HG03175 (cell line): Measurements from ENCODE around the gene TWIST2.

Experiments
- ATAC-seq: cut with Tn5 transposase; IDR thresholded peaks from one replicate; pipeline ENCODE4 v1.9.1; 2021; ENCODE audit warnings: mild to moderate bottlenecking, moderate library complexity; ENCODE audit not compliant: unreplicated experiment

Gene TWIST2

DNA sequence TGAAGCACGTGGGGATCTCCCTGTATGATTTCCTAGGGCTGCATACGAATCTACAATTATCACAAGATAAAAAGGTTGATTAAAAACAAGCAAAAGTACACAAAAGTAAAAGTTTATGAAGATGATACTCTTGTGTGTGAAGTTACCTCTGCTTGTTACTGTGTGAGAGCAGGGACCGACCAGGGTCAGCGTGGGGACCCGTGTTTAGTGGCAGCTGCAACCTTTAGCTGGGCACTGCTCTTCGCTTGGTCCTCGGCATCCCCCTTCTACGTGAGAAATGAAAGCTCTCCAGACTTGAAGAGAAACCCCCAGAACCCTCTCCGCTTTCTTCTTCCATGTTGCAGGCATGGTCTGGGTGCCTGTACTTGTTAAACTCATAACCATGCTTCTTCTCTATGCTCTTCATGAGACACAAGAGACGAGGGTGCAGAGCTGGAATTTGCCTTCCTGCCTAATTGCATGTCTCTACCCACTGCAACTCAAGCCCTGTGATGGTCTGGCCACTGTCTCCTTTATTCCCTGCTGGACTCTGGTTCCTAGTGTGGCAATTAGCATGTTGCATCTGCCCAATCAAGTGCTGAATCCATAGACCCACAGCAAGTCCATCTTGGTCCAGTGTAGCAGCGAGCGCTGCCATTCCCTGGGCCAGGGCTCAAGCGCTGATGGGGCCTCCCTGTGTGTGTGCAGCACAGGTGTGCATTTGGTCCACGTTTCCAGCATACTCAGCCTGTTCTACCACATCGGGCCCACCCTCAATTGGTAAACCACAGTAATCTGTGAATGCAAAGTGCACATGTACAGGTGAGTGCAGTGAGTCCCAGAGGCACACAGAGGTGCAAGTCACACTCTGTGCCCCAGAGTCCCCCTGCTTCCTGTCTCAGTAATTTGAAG lies 88.5 kb downstream of the TWIST2 start:
- no peak for ATAC-seq

DNA sequence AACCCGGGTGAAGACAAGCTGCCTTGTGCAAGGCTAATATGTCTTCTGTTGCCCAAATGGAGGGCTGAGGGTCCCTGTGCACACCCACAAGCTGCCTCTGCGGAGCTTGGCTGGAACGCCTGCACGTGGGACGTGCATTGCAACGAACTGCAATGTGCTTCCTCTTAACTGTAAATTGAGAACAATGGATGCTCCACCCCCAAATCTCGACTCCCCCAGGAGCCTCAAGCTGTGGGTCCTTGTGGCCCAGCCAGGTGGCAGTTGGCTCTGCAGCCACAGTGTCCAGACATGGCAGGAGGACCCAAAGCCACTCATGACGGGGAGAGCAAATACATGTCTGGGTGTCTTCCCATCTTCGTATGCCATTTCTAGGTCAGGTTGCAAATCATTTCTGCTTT lies 90.1 kb downstream of the TWIST2 start:
- no peak for ATAC-seq

- ATAC-seq: no peak
Measured at GRCh38 chr2:238938401-238939055, 90.6 kb downstream of the TWIST2 start.

DNA sequence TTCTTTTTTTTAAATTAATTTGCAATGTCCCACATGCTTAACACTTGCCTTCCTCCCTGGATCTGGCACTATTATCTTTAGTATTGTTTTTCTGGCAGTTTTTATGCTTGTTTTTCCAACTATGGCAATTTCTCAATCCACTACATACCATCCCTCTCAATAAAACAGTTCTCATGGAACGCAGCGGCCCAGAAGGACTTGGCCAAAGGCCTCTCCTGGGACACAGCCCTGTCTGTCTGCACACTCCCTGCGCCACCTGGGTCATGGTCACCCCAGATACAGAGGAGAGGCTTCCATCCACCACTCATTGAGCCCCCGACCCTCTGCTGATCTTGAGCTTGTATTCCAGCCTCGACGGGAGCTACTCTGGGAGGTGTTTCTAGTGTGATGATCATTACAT lies 91.2 kb downstream of the TWIST2 start:
- ATAC-seq: no peak

GRCh38 chr2:238939521-238940403 lies 91.9 kb downstream of the TWIST2 start:
- ATAC-seq: no peak

DNA sequence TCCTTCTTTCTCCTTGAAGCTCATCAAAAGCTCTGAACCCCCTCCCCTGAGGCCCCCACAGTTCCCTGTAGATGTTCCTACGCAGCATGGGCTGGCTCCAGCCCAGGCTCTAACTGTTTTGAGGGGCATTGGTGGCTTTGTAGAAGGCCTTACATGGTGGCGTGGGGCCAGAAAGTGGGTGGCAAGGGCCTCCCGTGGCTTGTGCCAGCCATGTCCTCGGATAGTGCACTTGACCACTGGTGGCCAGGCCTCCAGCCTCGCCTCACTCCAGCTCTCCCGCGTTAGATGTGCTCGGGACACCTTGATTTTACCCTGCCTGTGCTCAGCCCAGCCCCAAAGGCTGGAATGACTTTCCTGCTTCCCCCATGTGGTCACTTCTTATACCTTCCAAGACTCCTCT lies 92.9 kb downstream of the TWIST2 start:
- no peak for ATAC-seq

GRCh38 chr2:238941262-238941792 lies 93.4 kb downstream of the TWIST2 start:
- no peak for ATAC-seq

DNA sequence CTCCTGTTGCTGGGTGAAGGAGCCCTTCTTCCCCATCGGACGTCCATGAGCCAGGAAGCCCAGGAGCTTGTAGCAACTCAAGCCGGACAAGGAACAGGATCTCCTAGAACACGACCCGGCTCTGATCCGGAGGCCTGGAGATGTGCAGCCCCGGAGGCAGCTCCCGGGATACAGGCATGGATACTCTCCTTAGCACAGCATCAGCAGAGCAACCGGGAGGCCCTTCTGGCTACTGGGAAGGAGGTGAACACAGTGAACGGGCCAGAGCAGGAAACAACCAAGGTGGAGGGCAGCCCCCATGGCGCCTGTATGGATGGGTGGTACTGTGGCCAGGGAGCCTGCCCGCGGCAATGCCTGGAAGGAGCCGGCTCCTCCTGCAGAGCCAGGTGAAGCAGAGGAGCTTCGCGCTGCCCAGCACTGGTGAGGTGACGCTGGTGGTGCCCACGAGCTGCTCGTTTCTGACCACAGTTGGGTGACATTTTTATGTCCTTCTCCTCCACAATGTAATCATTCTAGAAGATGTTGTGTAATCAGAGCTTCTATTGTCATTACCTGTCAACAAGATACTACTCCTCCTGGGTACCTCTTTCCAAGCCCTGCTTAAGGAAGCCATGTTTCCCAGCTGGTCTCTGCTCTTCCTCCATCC lies 94.3 kb downstream of the TWIST2 start:
- no peak for ATAC-seq

DNA sequence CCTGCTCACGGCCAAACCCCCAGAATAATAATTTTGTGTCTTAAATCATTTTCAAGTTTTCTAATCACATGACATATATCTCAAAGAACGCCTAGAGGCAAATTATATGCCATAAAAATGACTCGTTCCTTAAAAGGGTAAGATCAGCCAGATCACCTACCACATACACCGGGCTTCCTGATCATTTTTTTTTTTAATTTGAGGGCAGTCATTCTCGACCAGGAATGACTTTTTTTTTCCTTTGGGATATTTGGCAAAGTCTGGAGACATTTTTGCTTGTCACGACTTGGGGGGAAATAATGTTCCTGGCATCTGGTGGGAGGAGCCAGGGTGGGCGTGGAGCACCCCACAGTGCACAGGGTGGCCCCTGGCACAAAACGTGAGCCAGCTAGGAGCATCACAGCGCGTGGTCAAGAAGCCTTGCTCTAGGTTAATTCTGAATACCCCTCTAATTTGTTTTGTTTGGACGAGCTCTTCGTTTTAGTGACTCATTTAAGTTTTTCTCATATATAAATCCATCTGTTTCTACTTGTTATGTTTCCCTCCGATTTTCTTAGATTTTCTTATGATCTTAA lies 94.9 kb downstream of the TWIST2 start:
- ATAC-seq: no peak

DNA sequence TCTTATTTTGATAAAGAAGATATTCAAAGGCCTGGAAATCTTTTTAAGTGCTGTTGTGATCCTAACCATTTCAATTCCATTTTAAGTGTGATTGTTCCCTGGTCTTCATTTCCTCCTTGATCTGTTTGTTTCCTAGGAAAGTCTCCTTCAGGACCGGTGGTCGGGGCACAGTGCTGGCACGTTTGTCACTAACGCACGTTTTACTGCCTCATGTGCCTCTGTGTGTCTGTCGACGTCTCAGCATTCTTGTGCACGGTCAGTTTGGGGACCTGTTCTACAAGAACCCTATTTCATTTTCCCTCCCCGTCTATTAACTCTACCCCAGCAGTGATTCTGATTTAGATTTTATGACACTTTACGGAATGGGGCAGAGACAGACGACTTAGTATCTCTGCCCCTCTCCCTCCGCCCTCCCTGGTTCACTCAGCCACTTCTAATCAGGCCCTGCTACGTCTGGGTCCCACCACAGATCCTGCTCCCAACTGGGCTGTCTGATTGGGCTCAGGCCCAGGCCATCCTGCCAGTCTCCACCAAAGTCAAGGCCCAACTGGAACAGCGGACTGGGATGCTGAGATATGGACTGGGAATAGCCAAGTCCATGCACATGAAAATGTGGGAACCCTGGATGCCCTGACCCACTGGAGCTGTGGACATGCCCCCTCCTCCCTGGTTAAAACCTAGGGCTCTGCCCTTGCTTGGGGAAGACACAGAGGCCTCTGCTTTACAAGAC lies 95.6 kb downstream of the TWIST2 start:
- no peak for ATAC-seq

DNA sequence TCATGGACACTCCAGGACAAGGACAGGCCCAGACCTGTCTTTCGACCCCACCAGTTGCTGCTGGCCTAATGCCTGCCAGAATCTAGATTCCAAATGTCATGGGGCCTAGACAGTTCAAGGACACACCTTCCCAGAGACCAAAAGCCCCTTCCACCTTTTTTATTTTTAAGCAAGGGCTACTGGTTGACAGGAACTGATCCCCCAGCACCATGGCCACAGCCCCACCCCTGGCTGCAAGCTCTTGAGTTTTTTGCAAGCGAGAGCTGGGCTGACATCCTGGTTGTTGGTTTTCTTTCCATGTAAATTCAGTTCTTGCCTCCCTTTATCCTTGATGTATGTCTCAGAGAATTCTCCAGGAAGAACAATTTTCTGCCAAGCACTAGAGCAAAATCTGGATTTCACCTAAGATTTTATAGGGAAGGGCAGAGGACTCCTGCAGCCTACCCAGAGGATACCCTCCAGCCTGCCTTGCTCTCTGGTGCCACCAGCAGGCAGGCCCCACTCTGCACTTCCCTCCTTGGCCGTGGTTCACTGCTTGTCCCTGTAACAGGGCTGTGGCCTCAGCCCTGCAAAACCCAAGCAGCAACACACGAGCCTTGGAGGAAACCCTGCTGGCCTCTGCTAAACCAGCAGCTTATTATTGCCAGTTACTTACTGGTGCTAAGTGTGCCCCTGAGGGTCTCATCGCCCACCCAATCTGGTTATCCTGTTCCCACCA lies 97.7 kb downstream of the TWIST2 start:
- ATAC-seq: no peak

DNA sequence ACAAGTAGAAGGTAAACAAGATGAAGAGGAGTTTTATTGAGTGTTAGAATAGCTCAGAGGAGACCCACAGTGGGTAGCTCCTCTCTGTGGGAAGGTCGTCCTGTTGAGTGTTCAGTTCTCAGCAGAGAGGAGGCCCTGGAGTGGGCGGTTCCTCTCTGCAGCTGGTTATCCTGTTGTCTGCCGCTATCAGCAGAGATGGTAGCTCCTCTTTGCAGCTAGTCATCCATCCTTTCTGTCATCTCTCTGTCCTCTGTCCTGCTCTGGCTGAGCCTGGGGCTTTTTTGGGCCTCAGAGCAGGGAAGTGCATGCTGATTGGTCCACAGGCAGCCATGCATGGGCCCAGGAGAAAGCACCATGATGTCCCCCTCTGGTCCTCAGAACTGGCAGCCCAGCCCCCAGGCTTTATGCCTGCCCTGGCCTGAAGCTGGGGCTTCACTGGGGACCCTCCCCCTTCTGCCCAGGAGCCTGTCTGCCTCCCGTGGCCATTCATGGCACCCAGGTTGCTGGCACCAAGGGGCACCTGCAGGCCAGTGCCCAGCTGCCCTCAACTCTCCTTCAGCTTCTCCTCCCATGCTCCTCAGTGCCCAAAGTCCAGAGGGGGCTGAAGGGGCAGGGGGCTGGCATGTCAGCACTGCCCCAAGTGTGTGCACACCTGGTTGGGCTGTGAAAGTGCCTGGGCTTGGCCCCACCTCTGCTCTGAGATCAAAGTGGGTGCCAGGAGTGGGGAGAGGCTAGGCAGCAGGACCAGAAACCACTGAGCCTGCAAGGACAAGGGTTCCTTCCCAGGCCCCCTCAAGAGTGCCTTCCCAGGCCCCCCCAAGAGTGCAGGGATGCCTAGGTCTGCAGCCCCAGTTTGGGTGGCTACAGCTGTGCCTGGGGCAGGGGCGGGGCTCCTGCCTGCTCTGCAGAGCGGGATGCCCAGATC lies 98.7 kb downstream of the TWIST2 start:
- no peak for ATAC-seq

DNA sequence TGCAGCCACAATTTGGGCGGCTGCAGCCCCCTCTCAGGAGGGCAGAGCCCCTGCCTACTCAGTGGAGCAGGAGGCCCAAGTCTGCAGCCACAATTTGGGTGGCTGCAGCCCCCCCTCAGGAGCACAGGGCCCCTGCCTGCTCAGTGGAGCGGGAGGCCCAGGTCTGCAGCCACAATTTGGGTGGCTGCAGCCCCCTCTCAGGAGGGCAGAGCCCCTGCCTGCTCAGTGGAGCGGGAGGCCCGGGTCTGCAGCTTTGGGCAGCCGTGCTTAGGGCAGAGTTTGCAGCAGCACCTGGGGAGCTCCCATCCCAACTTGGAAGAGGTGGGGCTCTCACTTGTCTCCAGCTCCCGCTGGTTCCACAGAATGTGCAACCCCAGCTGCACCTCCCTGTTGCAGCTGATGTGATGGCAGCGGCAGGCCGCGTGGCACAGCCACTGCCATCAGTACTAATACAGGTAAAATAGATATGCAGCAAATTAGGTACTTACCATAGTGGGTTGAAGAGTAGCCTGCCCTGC lies 99.4 kb downstream of the TWIST2 start:
- no peak for ATAC-seq

GRCh38 chr2:238947920-238948710 lies 100.2 kb downstream of the TWIST2 start:
- no peak for ATAC-seq

- no peak for ATAC-seq
Measured at GRCh38 chr2:238948765-238949641, 101.1 kb downstream of the TWIST2 start.
